GM12878 (cell line): ENCODE data around the gene MEIOB. TPM values are rescaled to one million over a fixed set of nuclear protein-coding genes. Genes with fewer than 3 reads are reported as not detected.

Source experiments
- ATAC-seq: fragments of 200-7000 bp; cut with Tn5 transposase; 3 replicates; pipeline ENCODE4 v1.9.1; 2020; ENCODE audit warnings: mild to moderate bottlenecking, moderate library complexity
- BruUV-seq: library from RNA; stranded (reverse); fragments of 400-500 nt; replicated peaks from 2 replicates; lab custom pipeline; 2021; lab: Mats Ljungman, UMichigan
- CTCF ChIA-PET: fragments of 300-600 bp; sonication (Branson Sonifier 250); formaldehyde crosslinking; extraction: SDS; loops from one replicate; lab custom pipeline; 2021; ENCODE audit warnings: inconsistent platforms; lab: Yijun Ruan, JAX
- POLR2A ChIA-PET: fragments of 350-600 bp; formaldehyde crosslinking; extraction: SDS; loops from one replicate; lab custom pipeline; 2021; ENCODE audit warnings: inconsistent platforms; lab: Charles Lee
- RAD21 ChIA-PET: fragments of 300-600 bp; sonication (Branson Sonifier 250); formaldehyde crosslinking; loops from one replicate; lab custom pipeline; 2023; ENCODE audit warnings: antibody characterized with exemption; ENCODE audit not compliant: unreplicated experiment; lab: Charles Lee
- SMC1A ChIA-PET: fragments of 300-600 bp; sonication (Branson Sonifier 250); formaldehyde crosslinking; loops from one replicate; lab custom pipeline; 2023; ENCODE audit not compliant: unreplicated experiment, uncharacterized antibody; lab: Charles Lee
- DNase-seq: peaks from one replicate; pipeline ENCODE4 v3.0.0-alpha.2; 2011; ENCODE audit warnings: low read depth, low spot score
- FAIRE-seq: peaks from 3 replicates; lab custom pipeline; 2011; peaks lifted over from hg19 to GRCh38; lab: Jason Lieb, UNC
- H2AFZ ChIP-seq: 2 replicates; pipeline ENCODE4 v1.6.0; 2011; ENCODE audit warnings: low read depth, low read length, control low read depth; ENCODE audit not compliant: control insufficient read depth
- H3K27ac ChIP-seq: 2 replicates; pipeline ENCODE4 v1.5.1; 2011; ENCODE audit warnings: control low read depth; ENCODE audit not compliant: control insufficient read depth, insufficient read depth
- H3K27me3 ChIP-seq, 2 experiments: replicated peaks in 1 of 2; 2 replicates each; pipeline versions ENCODE4 v1.6.0 to v1.6.1; 2011; ENCODE audit warnings: low read length in 1 of 2; ENCODE audit not compliant: control insufficient read depth in 2 of 2, insufficient read depth in 2 of 2
- H3K36me3 ChIP-seq, 2 experiments: 2 replicates each; pipeline ENCODE4 v1.5.1; 2011; ENCODE audit warnings: low read length in 1 of 2; ENCODE audit not compliant: control insufficient read depth in 2 of 2, insufficient read depth in 2 of 2
- H3K4me1 ChIP-seq: 2 replicates; pipeline ENCODE4 v1.6.1; 2011; ENCODE audit warnings: mild to moderate bottlenecking, low read length, moderate library complexity, mixed read lengths; ENCODE audit not compliant: control insufficient read depth, insufficient read depth
- H3K4me2 ChIP-seq: 2 replicates; pipeline ENCODE4 v1.6.0; 2011; ENCODE audit warnings: control low read depth; ENCODE audit not compliant: control insufficient read depth, insufficient read depth
- H3K4me3 ChIP-seq: fragments of 200-600 bp; sonication (generic); 2 replicates; pipeline ENCODE4 v1.5.1; 2016
- H3K79me2 ChIP-seq: 2 replicates; pipeline ENCODE4 v1.6.0; 2011; ENCODE audit warnings: low read length; ENCODE audit not compliant: control insufficient read depth, insufficient read depth
- H3K9ac ChIP-seq: 2 replicates; pipeline ENCODE4 v1.8.0; 2011; ENCODE audit warnings: low read length, control low read depth, mixed read lengths; ENCODE audit not compliant: control insufficient read depth, insufficient read depth
- H3K9me3 ChIP-seq: replicated peaks from 3 replicates; pipeline ENCODE4 v1.5.1; 2011; ENCODE audit warnings: mild to moderate bottlenecking, low read length; ENCODE audit not compliant: control insufficient read depth, insufficient read depth
- H4K20me1 ChIP-seq: 2 replicates; pipeline ENCODE4 v1.6.0; 2011; ENCODE audit not compliant: control insufficient read depth, insufficient read depth
- ATF3 ChIP-seq: IDR thresholded peaks from 2 replicates; pipeline ENCODE4 v1.6.1; 2011; ENCODE audit warnings: low read depth, mild to moderate bottlenecking, low read length, moderate library complexity, borderline replicate concordance; ENCODE audit errors: extremely low read depth
- BCL11A ChIP-seq: IDR thresholded peaks from 2 replicates; pipeline ENCODE4 v1.6.1; 2011; ENCODE audit warnings: low read depth, low read length
- CREM ChIP-seq: IDR thresholded peaks from 2 replicates; pipeline ENCODE4 v1.6.1; 2014; ENCODE audit warnings: antibody characterized with exemption, low read depth
- EED ChIP-seq: sonication (generic); IDR thresholded peaks from 2 replicates; pipeline ENCODE4 v1.6.1; 2016; ENCODE audit warnings: antibody characterized with exemption, low read depth
- HDAC2 ChIP-seq: fragments of 200-600 bp; sonication (generic); IDR thresholded peaks from 2 replicates; pipeline ENCODE4 v1.6.1; 2017
- IKZF1 ChIP-seq: fragments of 450-650 bp; conservative IDR thresholded peaks from 2 replicates; pipeline ENCODE4 v1.6.1; 2017; ENCODE audit warnings: antibody characterized with exemption, mild to moderate bottlenecking
- JUND ChIP-seq: IDR thresholded peaks from 2 replicates; pipeline ENCODE4 v1.6.1; 2012; ENCODE audit warnings: low read depth, mild to moderate bottlenecking, low read length, improper control_type of control experiment, moderate library complexity
- MEF2A ChIP-seq: IDR thresholded peaks from 2 replicates; pipeline ENCODE4 v1.6.1; 2011; ENCODE audit warnings: low read depth, mild to moderate bottlenecking, low read length, moderate library complexity; ENCODE audit not compliant: insufficient read depth
- NFYB ChIP-seq: IDR thresholded peaks from 2 replicates; pipeline ENCODE4 v1.6.1; 2011; ENCODE audit warnings: low read depth, mild to moderate bottlenecking, low read length, improper control_type of control experiment, moderate library complexity; ENCODE audit not compliant: insufficient read depth
- STAT1 ChIP-seq: fragments of 450-650 bp; conservative IDR thresholded peaks from 2 replicates; pipeline ENCODE4 v1.6.1; 2014; ENCODE audit warnings: antibody characterized with exemption, mild to moderate bottlenecking
- TBL1XR1 ChIP-seq: IDR thresholded peaks from 2 replicates; pipeline ENCODE4 v1.6.1; 2012; ENCODE audit warnings: low read depth, low read length, improper control_type of control experiment
- ZNF24 ChIP-seq: fragments of 450-650 bp; IDR thresholded peaks from 2 replicates; pipeline ENCODE4 v1.6.1; 2017; ENCODE audit warnings: antibody characterized with exemption, mild to moderate bottlenecking
- ZNF592 ChIP-seq: fragments of 450-650 bp; IDR thresholded peaks from 2 replicates; pipeline ENCODE4 v1.6.1; 2017; ENCODE audit warnings: mild to moderate bottlenecking, moderate library complexity
- ZNF687 ChIP-seq: fragments of 450-650 bp; IDR thresholded peaks from 2 replicates; pipeline ENCODE4 v1.6.1; 2017; ENCODE audit warnings: mild to moderate bottlenecking, moderate library complexity
- WGBS: methylation state at CpG from one replicate; pipeline ENCODE4 v1.1.6; 2016; ENCODE audit warnings: low lambda C conversion rate; ENCODE audit not compliant: insufficient replicate concordance, insufficient coverage; ENCODE audit errors: missing lambda C conversion rate; 5-methylcytosine and 5-hydroxymethylcytosine counted together
- in situ Hi-C: fragments of 300-500 bp; cut with MboI; formaldehyde crosslinking; loops from 9 replicates; pipeline ENCODE4 v1.14.3; 2018; ENCODE audit warnings: mixed read lengths
- intact Hi-C: fragments of 100-400 bp; cut with micrococcal nuclease; formaldehyde crosslinking; loops from one replicate; pipeline ENCODE4 v1.14.2; 2022; ENCODE audit not compliant: unreplicated experiment
- polyA plus RNA-seq, 11 experiments: library from polyadenylated mRNA; depleted of rRNA in 4 of 11; unstranded in 6 of 11; stranded (reverse) in 5 of 11; fragments of >200 nt; fragmentation: Nextera tagmentation in 4 of 11; fragmentation: Illumina TruSeq in 1 of 11; extraction: Ambion mirVana in 4 of 11; extraction: Trizol in 1 of 11; gene quantifications; 1 replicate in 1 of 11; 2 replicates in 10 of 11; pipeline versions ENCODE4 v1.2.1 to v1.2.3, GENCODE V29; 2011 to 2016; ENCODE audit warnings: inconsistent platforms in 2 of 11, missing spikeins in 2 of 11, low read depth in 1 of 11
- total RNA-seq, 4 experiments: library from RNA; depleted of rRNA in 3 of 4; stranded (reverse); fragments of >200 nt in 3 of 4; fragmentation: Illumina TruSeq in 1 of 4; extraction: Trizol in 1 of 4; gene quantifications; 2 replicates each; pipeline versions ENCODE4 v1.2.1 to v1.2.3, GENCODE V29; 2013 to 2021

MEIOB gene
- total and polyA plus RNA-seq, 10 of the 15 experiments (the other 5 are each of a cell fraction or from before 2014, with no cell fraction given): 0.04 to 0.26 (median 0.09) TPM; not detected in 5

GRCh38 chr16:1834096-1834495 is 37.9 kb downstream of the MEIOB start:
- no peaks in the 10 kb centered on the region for H3K9me3 ChIP-seq

More at GRCh38 chr16:1834096-1834495, 37.9 kb downstream of the MEIOB start:
- CTCF ChIA-PET: no interaction called here
- no peaks in the 10 kb centered on the region for H3K79me2 ChIP-seq
- DNase-seq (no peak), FAIRE-seq (no peak), ATAC-seq (no peak)
- POLR2A ChIA-PET: no interaction called here
- no peaks in the 10 kb centered on the region for H3K36me3 ChIP-seq
- intact Hi-C loops (no loop called here), in situ Hi-C loops (no loop called here)
- H3K4me1 ChIP-seq: peaks cover 2% of the 10 kb centered on the region; the same call in 1 of the 2 replicates
- RAD21 ChIA-PET: no interaction called here
- SMC1A ChIA-PET: no interaction called here
- H3K27ac ChIP-seq: no peak overlapping the region
- 72% methylated on average over 5 of the region's 5 CpGs for WGBS
- no peak overlapping the region for H3K9ac ChIP-seq
- no peak overlapping the region for H3K4me2 ChIP-seq
- TF ChIP-seq ATF3 (no peak), MEF2A (no peak), JUND (no peak), NFYB (no peak), BCL11A (no peak), EED (no peak), ZNF24 (no peak), ZNF592 (no peak), IKZF1 (no peak), CREM (no peak), HDAC2 (no peak), TBL1XR1 (no peak), STAT1 (no peak), ZNF687 (no peak)
- no TSS peak for BruUV-seq
- H2AFZ ChIP-seq: no peak overlapping the region
- no peaks in the 10 kb centered on the region for H3K27me3 ChIP-seq
- no peak overlapping the region for H3K4me3 ChIP-seq
- no peaks in the 10 kb centered on the region for H4K20me1 ChIP-seq
